Mucosa of stomach (tissue), 1 donor: ENCODE measurements around the gene URGCP.

Experiments used
- H3K27me3 ChIP-seq: one replicate; pipeline ENCODE4 v1.7.0; 2013; ENCODE audit warnings: mild to moderate bottlenecking, low read length; ENCODE audit not compliant: control insufficient read depth, insufficient read depth
- H3K36me3 ChIP-seq: one replicate; pipeline ENCODE4 v1.7.0; 2013; ENCODE audit warnings: low read length; ENCODE audit not compliant: control insufficient read depth, insufficient read depth
- H3K4me1 ChIP-seq: one replicate; pipeline ENCODE4 v1.7.0; 2013; ENCODE audit warnings: mild to moderate bottlenecking, low read length; ENCODE audit not compliant: control insufficient read depth, insufficient read depth
- H3K4me3 ChIP-seq: one replicate; pipeline ENCODE4 v1.7.0; 2013; ENCODE audit warnings: low read length
- H3K9ac ChIP-seq: one replicate; pipeline ENCODE4 v1.7.0; 2013; ENCODE audit warnings: mild to moderate bottlenecking, low read length, moderate library complexity
- H3K9me3 ChIP-seq: one replicate; pipeline ENCODE4 v1.7.0; 2013; ENCODE audit warnings: mild to moderate bottlenecking, low read length, moderate library complexity; ENCODE audit not compliant: control insufficient read depth
- donor health status: Pancreatic carcinoma.

The URGCP gene

GRCh38 chr7:43868681-43869005 lies 37.8 kb downstream of the URGCP start:
- Histone ChIP-seq H3K9me3 (no peaks in the 10 kb centered on the region), H3K4me1 (peaks cover 19% of the 10 kb centered on the region), H3K36me3 (no peaks in the 10 kb centered on the region), H3K9ac (peak overlapping the region; percentile 64), H3K27me3 (no peaks in the 10 kb centered on the region), H3K4me3 (peak overlapping the region; percentile 40)

GRCh38 chr7:43868181-43868580 lies 38.2 kb downstream of the URGCP start:
- Histone ChIP-seq H3K4me3 (no peak overlapping the region), H3K9ac (no peak overlapping the region), H3K36me3 (no peaks in the 10 kb centered on the region), H3K27me3 (no peaks in the 10 kb centered on the region), H3K4me1 (peaks cover 15% of the 10 kb centered on the region), H3K9me3 (no peaks in the 10 kb centered on the region)

- no peaks in the 10 kb centered on the region for H3K9me3 ChIP-seq
- H3K36me3 ChIP-seq: no peaks in the 10 kb centered on the region
- no peak overlapping the region for H3K9ac ChIP-seq
Observed at GRCh38 chr7:43865277-43865676, 41.1 kb downstream of the URGCP start.

GRCh38 chr7:43864126-43864525 lies 42.3 kb downstream of the URGCP start:
- Histone ChIP-seq H3K36me3 (no peaks in the 10 kb centered on the region), H3K9ac (no peak overlapping the region), H3K27me3 (no peaks in the 10 kb centered on the region), H3K4me1 (peaks cover 4% of the 10 kb centered on the region), H3K9me3 (no peaks in the 10 kb centered on the region), H3K4me3 (no peak overlapping the region)

More at GRCh38 chr7:43865277-43865676, 41.1 kb downstream of the URGCP start:
- Histone ChIP-seq H3K4me1 (peaks cover 4% of the 10 kb centered on the region), H3K4me3 (no peak overlapping the region), H3K27me3 (no peaks in the 10 kb centered on the region)

GRCh38 chr7:43856996-43857395 lies 49.4 kb downstream of the URGCP start:
- Histone ChIP-seq H3K4me3 (no peak overlapping the region), H3K4me1 (no peaks in the 10 kb centered on the region), H3K9me3 (no peaks in the 10 kb centered on the region), H3K9ac (no peak overlapping the region), H3K36me3 (no peaks in the 10 kb centered on the region), H3K27me3 (no peaks in the 10 kb centered on the region)

- no peak overlapping the region for H3K9ac ChIP-seq
- H3K36me3 ChIP-seq: no peaks in the 10 kb centered on the region
- no peaks in the 10 kb centered on the region for H3K27me3 ChIP-seq
- H3K9me3 ChIP-seq: no peaks in the 10 kb centered on the region
- H3K4me1 ChIP-seq: no peaks in the 10 kb centered on the region
- H3K4me3 ChIP-seq: no peak overlapping the region
Observed at GRCh38 chr7:43856316-43856715, 50.1 kb downstream of the URGCP start.

GRCh38 chr7:43855176-43855575 lies 51.2 kb downstream of the URGCP start:
- Histone ChIP-seq H3K36me3 (no peaks in the 10 kb centered on the region), H3K9me3 (no peaks in the 10 kb centered on the region), H3K4me1 (no peaks in the 10 kb centered on the region), H3K9ac (no peak overlapping the region), H3K27me3 (no peaks in the 10 kb centered on the region), H3K4me3 (no peak overlapping the region)

GRCh38 chr7:43851805-43852204 lies 54.6 kb downstream of the URGCP start:
- H3K27me3 ChIP-seq: no peaks in the 10 kb centered on the region
- H3K4me1 ChIP-seq: no peaks in the 10 kb centered on the region

GRCh38 chr7:43850348-43851116 lies 55.9 kb downstream of the URGCP start:
- H3K36me3 ChIP-seq: no peaks in the 10 kb centered on the region
- no peak overlapping the region for H3K4me3 ChIP-seq
- H3K4me1 ChIP-seq: no peaks in the 10 kb centered on the region
- H3K27me3 ChIP-seq: no peaks in the 10 kb centered on the region
- no peaks in the 10 kb centered on the region for H3K9me3 ChIP-seq
- H3K9ac ChIP-seq: no peak overlapping the region

More at GRCh38 chr7:43851805-43852204, 54.6 kb downstream of the URGCP start:
- H3K9ac ChIP-seq: no peak overlapping the region
- H3K4me3 ChIP-seq: no peak overlapping the region
- H3K36me3 ChIP-seq: no peaks in the 10 kb centered on the region
- no peaks in the 10 kb centered on the region for H3K9me3 ChIP-seq

GRCh38 chr7:43849047-43849446 lies 57.3 kb downstream of the URGCP start:
- Histone ChIP-seq H3K4me3 (no peak overlapping the region), H3K27me3 (no peaks in the 10 kb centered on the region), H3K4me1 (no peaks in the 10 kb centered on the region), H3K9ac (no peak overlapping the region), H3K36me3 (no peaks in the 10 kb centered on the region), H3K9me3 (no peaks in the 10 kb centered on the region)

- Histone ChIP-seq H3K4me1 (no peaks in the 10 kb centered on the region), H3K4me3 (no peak overlapping the region), H3K36me3 (no peaks in the 10 kb centered on the region), H3K9ac (no peak overlapping the region), H3K27me3 (no peaks in the 10 kb centered on the region), H3K9me3 (no peaks in the 10 kb centered on the region)
Observed at GRCh38 chr7:43847496-43847895, 58.9 kb downstream of the URGCP start.

GRCh38 chr7:43844662-43845061 lies 61.7 kb downstream of the URGCP start:
- Histone ChIP-seq H3K27me3 (no peaks in the 10 kb centered on the region), H3K9ac (no peak overlapping the region), H3K4me1 (no peaks in the 10 kb centered on the region), H3K4me3 (no peak overlapping the region), H3K9me3 (no peaks in the 10 kb centered on the region), H3K36me3 (no peaks in the 10 kb centered on the region)

GRCh38 chr7:43844257-43844656 lies 62.1 kb downstream of the URGCP start:
- no peak overlapping the region for H3K9ac ChIP-seq
- H3K36me3 ChIP-seq: no peaks in the 10 kb centered on the region
- H3K27me3 ChIP-seq: no peaks in the 10 kb centered on the region
- H3K9me3 ChIP-seq: no peaks in the 10 kb centered on the region
- no peak overlapping the region for H3K4me3 ChIP-seq
- H3K4me1 ChIP-seq: no peaks in the 10 kb centered on the region
